Left cardiac atrium (tissue), 4 donors: Measurements from ENCODE around the gene PSMG4. TPM values are rescaled to one million over a fixed set of nuclear protein-coding genes. Genes with fewer than 3 reads are reported as not detected.

Source experiments
- ATAC-seq, 2 donors: fragments of 200-7000 bp; cut with Tn5 transposase; one replicate each; pipeline ENCODE4 v1.9.1; 2020; ENCODE audit warnings: mild to moderate bottlenecking in 2 of 2, moderate library complexity in 2 of 2
- DNase-seq: peaks from one replicate; pipeline ENCODE4 v3.0.0-alpha.2; 2020
- intact Hi-C, 2 donors: fragments of 100-400 bp; cut with DNase I; formaldehyde crosslinking; loops; one replicate each; pipeline versions ENCODE4 v1.14.1 to v1.15.1; 2022 to 2023
- total RNA-seq, 2 donors: library from RNA; stranded (reverse); fragmentation: NEBNext Ultra II Directional; extraction: Animal tissue kit (Norgen Biotek cat#: 25700); gene quantifications; one replicate each; pipeline ENCODE4 v1.2.1, GENCODE V29; 2021
- donor health status: DM: no; HTN: yes; CAD: no.
- donor health status: DM: no; HTN: yes; CAD: no; lungs with severe emphysema.
- donor health status: DM: yes; HTN: yes; CAD: no.
- donor health status: Dilated cardiomyopathy.

The PSMG4 gene
- total RNA-seq, 2 donors from 2014 or later = 6.7 to 8.8 TPM

GRCh38 chr6:3283641-3284435 is 25.1 kb downstream of the PSMG4 start:
- ATAC-seq = no peak

GRCh38 chr6:3284436-3284876 is 25.7 kb downstream of the PSMG4 start:
- intact Hi-C loops = loop anchor here (10.0 kb wide), 2 partner anchors 700 to 720 kb away; no protein-coding TSS in a partner anchor
- peak in 1 of 2 donors; percentile 46 for ATAC-seq
- no peak for DNase-seq

More at GRCh38 chr6:3283641-3284435, 25.1 kb downstream of the PSMG4 start:
- intact Hi-C loops = loop anchor here (10.0 kb wide), 2 partner anchors 701 to 721 kb away; no protein-coding TSS in a partner anchor
- no peak for DNase-seq

GRCh38 chr6:3285049-3285639 is 26.4 kb downstream of the PSMG4 start:
- ATAC-seq (no peak), DNase-seq (no peak)
- intact Hi-C loops = loop anchor here (10.0 kb wide), 2 partner anchors 700 to 720 kb away; no protein-coding TSS in a partner anchor

GRCh38 chr6:3285732-3286131 is 27.0 kb downstream of the PSMG4 start:
- ATAC-seq = no peak
- intact Hi-C loops = loop anchor here (10.0 kb wide), 2 partner anchors 699 to 719 kb away; no protein-coding TSS in a partner anchor
- no peak for DNase-seq

GRCh38 chr6:3286641-3287171 is 28.0 kb downstream of the PSMG4 start:
- DNase-seq = no peak
- intact Hi-C loops = loop anchor here (10.0 kb wide), 2 partner anchors 698 to 718 kb away; no protein-coding TSS in a partner anchor
- no peak for ATAC-seq

GRCh38 chr6:3287308-3287707 is 28.6 kb downstream of the PSMG4 start:
- intact Hi-C loops = loop anchor here (10.0 kb wide), 2 partner anchors 697 to 717 kb away; no protein-coding TSS in a partner anchor

GRCh38 chr6:3287976-3288707 is 29.4 kb downstream of the PSMG4 start:
- no peak for ATAC-seq
- no peak for DNase-seq
- intact Hi-C loops = loop anchor here (10.0 kb wide), 2 partner anchors 697 to 717 kb away; no protein-coding TSS in a partner anchor

More at GRCh38 chr6:3287308-3287707, 28.6 kb downstream of the PSMG4 start:
- ATAC-seq = no peak
- DNase-seq = no peak

GRCh38 chr6:3288711-3289663 is 30.2 kb downstream of the PSMG4 start:
- DNase-seq (no peak), ATAC-seq (no peak)
- intact Hi-C loops = loop anchor here (10.0 kb wide), 2 partner anchors 696 to 716 kb away; no protein-coding TSS in a partner anchor

- intact Hi-C loops = loop anchor here (10.0 kb wide), 3 partner anchors 165 to 715 kb away; partner anchors contain the start of gene SLC22A23 (in 1 of the 2)
- ATAC-seq (no peak), DNase-seq (no peak)
Observed at GRCh38 chr6:3289664-3290055, 30.9 kb downstream of the PSMG4 start.

GRCh38 chr6:3290149-3290930 is 31.6 kb downstream of the PSMG4 start:
- intact Hi-C loops = loop anchor here in 1 of 2 donors (10.0 kb wide), 1 partner anchor 164 kb away; the partner anchor contains the start of gene SLC22A23
- ATAC-seq = no peak
- DNase-seq = no peak

- DNase-seq = no peak
- intact Hi-C loops = loop anchor here in 1 of 2 donors (10.0 kb wide), 1 partner anchor 164 kb away; the partner anchor contains the start of gene SLC22A23
- no peak for ATAC-seq
Observed at GRCh38 chr6:3290931-3291211, 32.1 kb downstream of the PSMG4 start.

- intact Hi-C loops = loop anchor here in 1 of 2 donors (10.0 kb wide), 1 partner anchor 163 kb away; the partner anchor contains the start of gene SLC22A23
- DNase-seq = no peak
- no peak for ATAC-seq
Observed at GRCh38 chr6:3291346-3291745, 32.6 kb downstream of the PSMG4 start.

- ATAC-seq (peak in 1 of 2 donors; percentile 20), DNase-seq (no peak)
- intact Hi-C loops = loop anchor here in 1 of 2 donors (10.0 kb wide), 1 partner anchor 163 kb away; the partner anchor contains the start of gene SLC22A23
Observed at GRCh38 chr6:3291987-3292386, 33.2 kb downstream of the PSMG4 start.

- ATAC-seq = peak in 1 of 2 donors; percentile 9
- DNase-seq = no peak
- intact Hi-C loops = loop anchor here in 1 of 2 donors (10.0 kb wide), 1 partner anchor 162 kb away; the partner anchor contains the start of gene SLC22A23
Observed at GRCh38 chr6:3292431-3293197, 33.9 kb downstream of the PSMG4 start.

GRCh38 chr6:3293271-3294155 is 34.8 kb downstream of the PSMG4 start:
- DNase-seq (no peak), ATAC-seq (peak; percentile 18 to 43)
- intact Hi-C loops = loop anchor here in 1 of 2 donors (10.0 kb wide), 1 partner anchor 161 kb away; the partner anchor contains the start of gene SLC22A23
